Measurements from ENCODE around the gene CCNB2.

- TF ChIP-seq CTCF (conservative IDR thresholded peaks at IDR 0.05 in 1 of 2, IDR thresholded peaks at IDR 0.05 in 1 of 2; ENCODE audit: low read depth in 1 of 2, low read length in 2 of 2) (no peak), EZH2 (IDR thresholded peaks at IDR 0.05; ENCODE audit: low read length, missing control alignments) (no peak)
Observed at GRCh38 chr15:59152694-59153450, 47.9 kb downstream of the CCNB2 start.
